NCI-H2227 (cell line): ENCODE data around the gene DKC1.
"Not testable (repeated sequence)": the region's sequence is repeated elsewhere in the genome, so short reads cannot be mapped to it uniquely, and the experiment has no call there.

Experiments
- DNase-seq: peaks from one replicate; lab custom pipeline; 2025; ENCODE audit not compliant: unreplicated experiment; lab: John Stamatoyannopoulos, UW

The DKC1 gene

DNA sequence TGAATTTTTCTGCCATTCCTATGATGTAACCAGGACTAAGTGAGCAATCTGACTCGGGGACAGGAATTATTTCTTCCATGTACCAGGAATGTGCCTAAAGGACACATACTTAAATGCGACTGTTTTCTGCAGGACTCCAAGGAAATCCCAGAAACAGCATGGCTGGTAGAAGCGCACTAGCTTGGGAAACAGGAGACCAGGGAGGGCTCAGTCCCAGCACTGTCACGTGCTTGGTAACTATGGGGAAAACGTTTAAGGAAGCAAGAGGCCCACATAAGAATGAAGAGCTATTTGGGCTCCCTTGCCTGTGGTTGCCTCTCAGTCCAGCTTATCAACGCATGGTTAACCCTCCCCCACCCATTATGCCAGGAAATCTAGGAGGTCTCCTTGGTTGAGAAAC, 23.1 kb downstream of the DKC1 start:
- DNase-seq = no peak

GRCh38 chrX:154791467-154791866, 28.8 kb downstream of the DKC1 start:
- DNase-seq = no peak

DNA sequence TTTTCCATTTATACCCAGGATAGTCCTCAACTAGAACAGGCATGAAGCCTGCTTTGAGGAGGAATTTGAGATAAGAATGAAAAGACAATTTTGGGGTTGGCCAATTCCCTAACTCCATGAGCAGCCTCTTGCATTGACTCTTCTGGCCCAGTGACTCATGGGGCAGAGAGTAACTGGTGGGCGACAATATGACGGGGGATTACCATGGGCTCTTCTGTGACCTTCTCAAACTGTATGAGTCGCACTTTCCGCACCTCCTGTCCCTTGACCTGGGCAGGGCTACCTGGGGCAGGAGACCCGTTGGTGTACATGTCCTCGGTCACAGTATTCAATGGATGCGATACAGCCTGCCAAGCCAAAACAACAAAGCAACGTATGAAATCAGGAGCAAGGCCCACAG, 29.3 kb downstream of the DKC1 start:
- no peak for DNase-seq

GRCh38 chrX:154793084-154793795, 30.6 kb downstream of the DKC1 start:
- no peak for DNase-seq

- DNase-seq = no peak
These were observed 32.4 kb downstream of the DKC1 start for GRCh38 chrX:154795016-154795415.

GRCh38 chrX:154797006-154797405, 34.3 kb downstream of the DKC1 start:
- DNase-seq = no peak

- DNase-seq = peak; percentile 86
These were observed 37.1 kb downstream of the DKC1 start for GRCh38 chrX:154799556-154800348.

GRCh38 chrX:154800478-154801210, 38.0 kb downstream of the DKC1 start:
- DNase-seq = no peak

GRCh38 chrX:154802947-154803346, 40.3 kb downstream of the DKC1 start:
- DNase-seq = no peak

- no peak for DNase-seq
These were observed 41.7 kb downstream of the DKC1 start for GRCh38 chrX:154804261-154804956.

DNA sequence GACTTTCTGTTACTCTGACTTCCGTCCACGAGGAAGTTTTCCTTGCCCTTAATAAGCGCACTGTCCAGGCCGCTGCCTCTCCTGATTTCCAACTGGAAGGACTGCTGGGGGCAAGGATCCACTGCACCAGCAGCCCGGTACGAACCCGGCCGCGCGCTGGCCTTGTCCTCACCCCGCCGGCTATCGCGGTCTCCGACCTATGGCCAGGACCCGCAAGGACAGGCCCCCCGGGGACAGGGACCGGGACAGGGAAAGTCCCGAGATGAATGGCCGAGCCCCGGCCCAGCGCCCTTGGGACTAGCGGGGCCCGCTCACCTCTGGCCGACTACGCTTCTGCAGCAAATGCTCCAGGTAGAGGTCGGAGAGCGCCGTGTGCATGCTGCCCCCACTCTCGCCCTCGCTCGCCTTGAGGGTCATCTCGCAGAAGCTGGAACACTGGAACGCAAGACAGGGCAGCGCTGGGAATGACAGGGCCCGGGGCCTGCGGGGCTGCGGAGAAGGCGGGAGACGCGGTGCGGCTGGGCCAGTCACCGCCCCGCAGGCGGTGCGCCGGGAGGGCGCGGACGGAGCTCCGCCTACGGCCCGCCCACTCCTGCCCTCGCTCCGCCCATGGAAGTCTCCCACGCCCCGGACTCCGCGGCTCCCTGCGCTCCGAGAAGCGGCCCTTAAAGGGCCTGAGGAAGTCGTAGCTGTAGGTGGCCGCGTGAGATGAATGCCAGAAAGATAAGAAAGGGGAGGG, 42.5 kb downstream of the DKC1 start, which contains the start of gene MPP1:
MPP1 (minus strand) TSS at position 529 of the 739 bp plus-strand sequence; CDS start at position 417, 112 bp downstream.
- peak; percentile 82 for DNase-seq

DNA sequence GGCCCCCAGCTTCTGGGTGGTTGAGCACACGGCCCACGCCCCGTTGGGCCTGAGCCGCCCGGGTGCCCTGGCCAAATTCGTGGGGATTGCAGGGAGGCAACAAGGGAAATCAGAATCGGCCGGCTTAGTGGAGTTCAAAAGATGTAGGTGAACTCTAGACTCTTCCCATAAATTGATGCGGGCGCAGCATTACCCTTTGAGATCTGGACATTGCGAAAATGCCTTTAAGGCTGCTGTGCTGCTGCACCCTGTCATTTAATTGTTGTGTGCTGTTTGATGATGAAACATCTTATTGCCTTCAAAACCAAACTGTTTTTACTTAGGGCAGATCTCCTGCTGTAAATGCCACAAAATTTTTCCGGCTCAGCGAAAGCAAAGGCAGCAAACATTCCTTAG, 43.0 kb downstream of the DKC1 start:
- DNase-seq = no peak

DNA sequence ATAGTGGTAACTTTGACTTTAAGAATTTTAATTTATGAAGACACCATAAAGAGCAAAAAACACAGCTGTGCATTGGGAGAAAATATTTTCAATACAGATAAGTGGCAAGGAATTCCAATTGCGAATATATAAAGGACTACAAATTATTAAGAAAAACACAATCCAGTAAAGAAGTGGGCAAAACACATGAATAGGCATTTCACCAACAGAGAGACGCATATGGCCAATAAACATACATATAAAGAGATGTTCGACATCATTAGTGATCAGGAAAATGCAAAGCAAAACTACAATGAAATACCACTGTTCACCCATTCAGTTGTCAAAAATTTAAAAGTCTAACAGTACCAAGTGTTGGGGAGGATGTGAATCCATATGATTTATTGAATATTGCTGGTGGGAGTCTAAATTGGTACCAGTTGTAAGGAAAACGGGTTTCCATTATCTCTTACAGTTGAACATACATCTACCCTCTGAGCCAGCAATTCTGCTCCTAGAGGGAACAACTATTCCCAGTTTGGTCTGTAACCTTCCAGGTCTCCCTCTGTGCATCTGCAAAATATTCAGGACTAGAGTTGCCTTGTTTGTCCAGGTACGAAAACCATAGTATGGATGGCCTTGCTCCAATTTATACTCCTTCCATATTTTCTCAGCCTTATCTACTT, 44.3 kb downstream of the DKC1 start:
- DNase-seq = no peak

DNA sequence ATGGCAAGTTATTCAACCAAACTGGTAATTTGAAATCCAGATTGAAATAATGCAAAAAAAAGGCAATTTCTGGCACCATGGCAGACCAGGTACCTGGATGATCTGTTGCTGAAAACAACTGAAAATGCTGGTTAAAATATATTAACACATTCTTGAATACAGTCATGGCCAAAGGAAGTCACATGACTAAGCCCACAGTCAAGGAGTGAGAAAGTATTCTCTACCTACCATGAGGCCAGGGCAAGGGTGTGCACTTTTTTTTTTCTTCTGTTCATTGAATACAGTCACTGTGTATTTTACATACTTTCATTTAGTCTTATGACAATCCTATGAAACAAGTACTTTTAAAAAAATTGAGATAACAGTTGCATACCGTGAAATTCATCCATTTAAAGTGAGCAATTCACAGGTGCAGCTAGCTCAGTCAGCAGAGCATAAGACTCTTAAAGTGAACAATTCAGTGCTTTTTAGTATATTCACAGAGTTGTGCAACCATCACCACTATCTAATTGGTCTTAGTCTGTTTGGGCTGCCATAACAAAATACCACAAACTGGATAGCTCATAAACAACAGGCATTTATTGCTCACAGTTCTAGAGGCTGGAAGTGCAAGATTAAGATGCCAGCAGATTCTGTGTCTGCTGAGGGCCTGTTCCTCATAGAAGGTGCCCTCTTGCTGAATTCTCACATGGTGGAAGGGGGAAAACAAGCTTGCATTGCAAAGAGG, 47.4 kb downstream of the DKC1 start:
- DNase-seq = no peak

GRCh38 chrX:154812341-154813101, 49.9 kb downstream of the DKC1 start:
- DNase-seq = no peak

- DNase-seq = no peak
These were observed 51.1 kb downstream of the DKC1 start for GRCh38 chrX:154813801-154814200.

DNA sequence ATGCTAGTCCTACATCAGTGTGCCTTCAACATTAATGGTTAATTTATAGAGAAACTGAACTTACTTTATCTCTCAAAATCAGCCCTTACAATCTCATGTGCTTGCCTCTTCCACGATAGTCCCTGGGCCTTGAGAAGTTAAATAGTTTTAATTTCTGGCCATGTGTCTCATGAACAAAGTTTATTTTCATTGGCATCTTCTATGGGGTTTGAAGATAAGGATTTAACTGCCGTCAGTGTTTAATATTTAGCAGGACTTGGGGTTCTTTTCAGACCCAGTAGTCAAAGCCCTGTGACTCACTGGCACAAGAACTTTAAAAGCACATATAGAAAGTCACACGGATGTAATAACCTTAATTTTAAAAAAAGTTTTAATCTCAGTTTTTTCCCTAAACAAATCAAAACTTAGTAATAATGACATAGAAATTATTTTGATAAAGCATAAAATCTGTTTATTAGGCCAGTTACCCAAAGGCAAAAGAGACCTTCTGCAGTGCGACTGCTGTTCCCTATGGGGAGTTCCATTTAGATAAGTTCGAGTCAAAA, 52.7 kb downstream of the DKC1 start:
- no peak for DNase-seq

DNA sequence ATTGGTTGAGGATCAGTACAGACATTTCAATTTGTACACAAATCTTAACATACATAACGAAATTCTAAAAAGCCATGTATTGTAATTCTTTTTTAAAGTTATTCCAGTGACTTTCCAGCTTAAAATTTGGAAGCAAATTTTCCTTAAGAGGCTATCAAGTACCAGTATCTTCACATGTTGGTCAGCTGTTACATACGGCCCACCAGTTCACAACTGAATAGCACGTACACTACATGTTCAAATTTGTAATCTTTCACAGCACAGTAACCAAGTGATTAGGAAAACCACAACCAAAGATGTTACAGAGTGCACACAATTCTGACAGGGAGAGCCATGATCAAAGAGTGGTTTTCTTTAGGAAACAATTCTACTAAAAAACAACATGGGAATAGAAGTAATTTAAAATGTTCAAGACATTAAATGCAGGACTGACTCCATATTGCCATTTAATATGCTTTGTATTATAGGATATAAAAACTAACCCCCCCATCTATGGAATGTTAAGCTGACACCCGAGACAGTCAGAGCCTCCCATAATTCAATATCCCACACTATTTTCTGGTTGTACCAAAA, 53.7 kb downstream of the DKC1 start:
- not testable (repeated sequence) for DNase-seq
